ENCODE results near the gene BRIX1. TPM values are rescaled to one million over a fixed set of nuclear protein-coding genes. Genes with fewer than 3 reads are reported as not detected.

Gene BRIX1
- total RNA-seq, 1 donor from 2014 or later: 17.6 TPM

DNA sequence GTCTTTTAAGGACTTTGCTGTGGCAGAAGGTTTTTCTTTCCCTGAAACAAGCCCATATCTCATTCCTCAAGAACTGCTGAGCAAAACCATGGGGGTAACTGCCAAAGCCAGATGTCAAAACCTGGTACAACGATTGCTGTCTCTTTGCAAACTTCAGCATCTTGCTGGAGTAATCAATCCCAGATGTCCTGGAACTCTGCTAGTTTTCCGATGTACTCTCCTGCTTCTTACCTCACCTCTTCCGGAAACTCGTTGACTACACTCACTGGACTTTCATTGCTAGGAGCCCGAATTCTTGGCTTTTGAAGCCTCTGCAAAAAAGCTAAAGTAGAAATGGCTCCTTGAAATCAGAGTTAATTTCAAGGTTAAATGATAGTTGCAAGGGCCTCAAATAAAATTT is 23.5 kb upstream of the BRIX1 start:
- no peak for DNase-seq
- TF ChIP-seq, protein P1, sequence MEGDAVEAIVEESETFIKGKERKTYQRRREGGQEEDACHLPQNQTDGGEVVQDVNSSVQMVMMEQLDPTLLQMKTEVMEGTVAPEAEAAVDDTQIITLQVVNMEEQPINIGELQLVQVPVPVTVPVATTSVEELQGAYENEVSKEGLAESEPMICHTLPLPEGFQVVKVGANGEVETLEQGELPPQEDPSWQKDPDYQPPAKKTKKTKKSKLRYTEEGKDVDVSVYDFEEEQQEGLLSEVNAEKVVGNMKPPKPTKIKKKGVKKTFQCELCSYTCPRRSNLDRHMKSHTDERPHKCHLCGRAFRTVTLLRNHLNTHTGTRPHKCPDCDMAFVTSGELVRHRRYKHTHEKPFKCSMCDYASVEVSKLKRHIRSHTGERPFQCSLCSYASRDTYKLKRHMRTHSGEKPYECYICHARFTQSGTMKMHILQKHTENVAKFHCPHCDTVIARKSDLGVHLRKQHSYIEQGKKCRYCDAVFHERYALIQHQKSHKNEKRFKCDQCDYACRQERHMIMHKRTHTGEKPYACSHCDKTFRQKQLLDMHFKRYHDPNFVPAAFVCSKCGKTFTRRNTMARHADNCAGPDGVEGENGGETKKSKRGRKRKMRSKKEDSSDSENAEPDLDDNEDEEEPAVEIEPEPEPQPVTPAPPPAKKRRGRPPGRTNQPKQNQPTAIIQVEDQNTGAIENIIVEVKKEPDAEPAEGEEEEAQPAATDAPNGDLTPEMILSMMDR (IDR thresholded peaks at IDR 0.05): no peak
- H3K4me3 ChIP-seq: no peak overlapping the region
- intact Hi-C loops (cut with DNase I): no loop called here
- H3K27me3 ChIP-seq (ENCODE audit: low read depth): no peaks in the 10 kb centered on the region
- no peak overlapping the region for H3K27ac ChIP-seq
- no peaks in the 10 kb centered on the region for H3K36me3 ChIP-seq
- no peak for ATAC-seq
- no peaks in the 10 kb centered on the region for H3K9me3 ChIP-seq
- H3K4me1 ChIP-seq: no peaks in the 10 kb centered on the region

DNA sequence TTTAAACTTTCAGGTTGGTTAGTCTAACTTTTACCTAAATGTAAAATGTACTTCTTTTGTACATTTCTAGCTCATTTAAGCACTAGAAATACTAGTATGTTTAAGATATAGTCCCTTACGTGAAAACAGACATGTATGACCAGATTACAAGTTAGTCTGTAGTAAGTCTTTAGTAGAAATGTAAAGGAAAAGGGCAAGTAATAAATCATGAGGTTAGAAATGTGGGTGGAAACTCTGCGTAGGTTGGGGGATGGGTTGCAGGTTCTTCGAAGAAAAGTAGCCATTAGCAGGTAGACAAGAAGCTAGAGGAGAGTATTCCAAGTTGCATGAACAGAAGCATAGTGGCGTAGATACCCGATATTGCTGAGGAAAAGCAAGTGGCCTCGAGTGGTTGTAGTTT is 23.1 kb upstream of the BRIX1 start:
- TF ChIP-seq, protein P1 (IDR thresholded peaks at IDR 0.05): no peak
- Histone ChIP-seq H3K27me3 (ENCODE audit: low read depth) (no peaks in the 10 kb centered on the region), H3K9me3 (no peaks in the 10 kb centered on the region), H3K4me3 (no peak overlapping the region), H3K27ac (no peak overlapping the region), H3K4me1 (no peaks in the 10 kb centered on the region), H3K36me3 (no peaks in the 10 kb centered on the region)
- DNase-seq (no peak), ATAC-seq (no peak)
- intact Hi-C loops (cut with DNase I): no loop called here

DNA sequence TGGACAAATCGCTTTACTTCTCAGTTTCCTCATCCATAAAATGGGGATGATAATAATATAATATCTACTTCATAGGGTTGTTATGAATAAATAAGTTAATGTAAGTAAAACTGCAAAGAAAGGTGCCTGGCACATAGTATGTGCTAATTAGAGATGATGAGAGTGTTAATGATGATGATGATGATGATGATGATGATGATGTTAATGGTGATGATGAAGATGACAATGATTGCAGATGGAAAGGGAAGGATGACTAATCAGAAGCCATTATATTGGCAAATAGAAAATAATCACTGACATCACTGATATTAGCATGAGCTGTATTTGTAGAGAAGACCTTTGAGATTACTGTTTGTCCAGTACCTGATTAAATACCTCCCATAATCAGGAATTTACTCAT is 20.8 kb upstream of the BRIX1 start:
- TF ChIP-seq, protein P1 (IDR thresholded peaks at IDR 0.05): no peak
- no peak for DNase-seq
- no peaks in the 10 kb centered on the region for H3K36me3 ChIP-seq

DNA sequence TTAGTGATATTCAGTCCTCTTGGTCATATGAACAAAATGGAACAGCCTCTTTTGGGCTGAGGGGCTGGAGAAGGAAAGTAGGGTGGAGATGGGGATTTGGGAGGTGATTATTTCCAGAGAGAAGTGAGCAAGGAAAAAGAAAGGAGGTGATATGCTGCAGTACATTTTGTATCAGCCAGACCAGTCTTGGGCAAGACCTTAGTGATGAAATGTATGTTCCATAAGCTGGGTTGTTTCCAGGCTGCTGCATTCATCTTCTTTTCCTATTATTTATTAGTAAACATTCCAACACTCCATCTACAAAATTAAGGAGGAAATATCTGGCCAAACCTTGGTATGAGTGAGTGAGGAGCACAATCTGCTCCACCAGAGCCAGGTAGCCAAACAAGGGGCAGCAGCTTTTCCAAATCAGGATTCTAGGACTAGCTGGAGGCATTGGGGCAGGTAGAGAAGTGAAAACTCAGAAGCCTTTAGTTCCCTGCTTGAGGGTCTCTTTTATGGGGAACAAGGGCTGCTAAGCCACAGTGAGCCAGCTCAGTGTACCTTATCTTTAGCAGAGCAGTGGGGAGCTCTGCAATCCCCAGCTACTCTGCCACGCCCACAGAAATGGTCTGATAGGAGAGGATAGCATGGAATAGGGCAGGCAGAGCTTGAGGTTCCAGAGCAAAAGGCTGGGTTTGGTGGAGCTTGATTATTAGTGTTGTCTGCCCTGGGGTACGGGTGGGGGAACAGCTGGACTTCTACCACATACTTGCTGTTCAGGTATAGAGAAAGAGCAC is 19.7 kb upstream of the BRIX1 start:
- H3K4me3 ChIP-seq: no peak overlapping the region
- H3K27ac ChIP-seq: no peak overlapping the region
- DNase-seq: no peak
- no peaks in the 10 kb centered on the region for H3K27me3 ChIP-seq (ENCODE audit: low read depth)
- no peaks in the 10 kb centered on the region for H3K4me1 ChIP-seq
- ATAC-seq: no peak
- intact Hi-C loops (cut with DNase I): no loop called here
- no peaks in the 10 kb centered on the region for H3K36me3 ChIP-seq
- TF ChIP-seq, protein P1 (IDR thresholded peaks at IDR 0.05): no peak
- no peaks in the 10 kb centered on the region for H3K9me3 ChIP-seq

More for the DNA sequence above, 20.8 kb upstream of the BRIX1 start:
- Histone ChIP-seq H3K4me3 (no peak overlapping the region), H3K27ac (no peak overlapping the region), H3K27me3 (ENCODE audit: low read depth) (no peaks in the 10 kb centered on the region), H3K9me3 (no peaks in the 10 kb centered on the region), H3K4me1 (no peaks in the 10 kb centered on the region)
- intact Hi-C loops (cut with DNase I): no loop called here
- no peak for ATAC-seq

DNA sequence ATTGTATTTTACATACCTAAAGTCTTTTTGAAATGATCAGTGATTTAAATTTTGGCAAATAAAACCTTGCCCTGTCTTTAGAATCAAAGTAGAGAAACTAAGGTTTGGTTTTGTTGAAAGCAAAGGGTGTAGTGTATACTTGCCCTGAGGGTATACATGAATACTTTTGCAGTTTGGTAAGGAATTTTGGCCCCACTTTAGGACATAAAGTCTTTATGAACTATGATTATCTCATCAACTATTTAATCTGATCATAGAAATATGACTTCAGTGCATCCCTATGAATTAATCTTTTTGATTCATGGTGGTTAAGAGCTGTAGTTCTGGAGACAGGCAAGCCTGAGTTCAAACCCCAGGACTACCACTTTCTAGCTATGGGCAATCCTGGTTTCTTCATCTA is 17.9 kb upstream of the BRIX1 start:
- intact Hi-C loops (cut with DNase I): no loop called here
- DNase-seq: no peak
- Histone ChIP-seq H3K9me3 (no peaks in the 10 kb centered on the region), H3K36me3 (no peaks in the 10 kb centered on the region), H3K27me3 (ENCODE audit: low read depth) (no peaks in the 10 kb centered on the region), H3K4me1 (no peaks in the 10 kb centered on the region), H3K4me3 (no peak overlapping the region), H3K27ac (no peak overlapping the region)
- no peak for ATAC-seq
- TF ChIP-seq, protein P1 (IDR thresholded peaks at IDR 0.05): no peak

All from lower lobe of right lung (tissue), 2 donors.